ACHN (cell line): Measurements from ENCODE around the gene KLK15.

Experiments used
- DNase-seq: peaks from one replicate; pipeline ENCODE4 v3.0.0-alpha.2; 2015
- in situ Hi-C: cut with HindIII; loops from 2 replicates; pipeline ENCODE4 v1.10.0; 2017; ENCODE audit warnings: low sequenced_read_pairs, low pct_ligation_motif_present, low pct_unique_long_range_greater_than_20kb

KLK15 gene

DNA sequence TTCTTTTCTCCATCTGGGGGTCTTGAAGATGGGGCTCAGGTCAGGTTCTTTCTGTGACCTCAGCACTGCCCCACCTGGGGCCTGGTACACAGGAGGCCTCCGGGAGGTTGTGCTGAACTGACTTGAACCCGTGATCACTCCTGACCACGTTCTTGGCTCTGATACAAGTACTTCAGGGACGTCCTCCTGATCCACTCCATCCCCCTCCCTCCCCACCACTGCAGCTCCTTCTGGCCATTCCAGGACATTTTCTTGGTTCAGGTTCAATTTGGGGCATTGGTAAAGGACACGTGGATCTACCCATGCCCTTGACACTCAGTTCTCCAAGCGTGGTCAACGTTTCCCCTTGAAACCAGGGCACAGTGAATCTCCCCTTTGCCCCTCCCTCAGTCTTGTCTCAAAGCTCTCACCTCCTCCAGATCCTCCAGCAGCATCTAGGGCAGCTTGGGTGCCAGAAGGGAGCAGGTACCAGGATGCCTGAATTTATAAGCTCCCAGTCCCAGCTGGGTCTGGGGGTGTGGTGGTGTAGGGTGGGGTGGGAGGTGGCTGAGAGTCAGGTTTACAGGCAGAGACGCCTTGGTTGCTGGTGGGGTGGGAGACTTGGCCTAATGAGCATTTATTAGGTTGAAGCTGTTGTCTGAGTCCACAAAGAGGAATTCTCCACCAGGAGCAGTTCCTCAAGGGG lies at the start of gene KLK15:
Gene KLK15, minus strand, starts transcription at position 458 of the 685 bp plus-strand sequence. CDS start 2,082 bp downstream, outside the sequence.
- in situ Hi-C loops = no loop called here

DNA sequence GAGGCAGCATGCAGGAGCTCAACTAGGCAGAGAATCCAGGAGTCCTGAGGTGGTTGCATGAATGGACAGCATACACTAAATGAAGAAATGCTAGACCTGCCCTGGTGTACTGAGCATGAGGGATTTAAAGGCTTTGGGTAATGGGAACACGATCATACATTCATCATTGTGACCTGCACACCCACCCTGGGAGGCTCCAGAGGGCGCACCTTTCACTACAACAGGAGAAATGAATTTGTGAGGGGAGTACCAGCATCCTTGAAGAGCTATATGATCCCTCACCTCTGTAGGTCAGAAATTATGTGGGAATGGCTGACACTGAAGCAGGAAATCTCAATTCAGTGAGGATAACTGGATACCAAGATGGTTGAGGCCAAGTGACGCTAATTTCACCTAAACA lies 48.8 kb upstream of the KLK15 start:
- DNase-seq = no peak
- in situ Hi-C loops = no loop called here

More for the DNA sequence above, at the start of gene KLK15:
- DNase-seq = no peak

- DNase-seq = no peak
- in situ Hi-C loops = no loop called here
These were observed 46.9 kb upstream of the KLK15 start for GRCh38 chr19:50880241-50880640.

GRCh38 chr19:50878851-50879250 lies 45.5 kb upstream of the KLK15 start:
- DNase-seq = no peak
- in situ Hi-C loops = no loop called here

GRCh38 chr19:50877338-50877737 lies 44.0 kb upstream of the KLK15 start:
- DNase-seq = no peak
- in situ Hi-C loops = no loop called here

GRCh38 chr19:50876456-50876855 lies 43.1 kb upstream of the KLK15 start:
- in situ Hi-C loops = no loop called here
- DNase-seq = no peak

DNA sequence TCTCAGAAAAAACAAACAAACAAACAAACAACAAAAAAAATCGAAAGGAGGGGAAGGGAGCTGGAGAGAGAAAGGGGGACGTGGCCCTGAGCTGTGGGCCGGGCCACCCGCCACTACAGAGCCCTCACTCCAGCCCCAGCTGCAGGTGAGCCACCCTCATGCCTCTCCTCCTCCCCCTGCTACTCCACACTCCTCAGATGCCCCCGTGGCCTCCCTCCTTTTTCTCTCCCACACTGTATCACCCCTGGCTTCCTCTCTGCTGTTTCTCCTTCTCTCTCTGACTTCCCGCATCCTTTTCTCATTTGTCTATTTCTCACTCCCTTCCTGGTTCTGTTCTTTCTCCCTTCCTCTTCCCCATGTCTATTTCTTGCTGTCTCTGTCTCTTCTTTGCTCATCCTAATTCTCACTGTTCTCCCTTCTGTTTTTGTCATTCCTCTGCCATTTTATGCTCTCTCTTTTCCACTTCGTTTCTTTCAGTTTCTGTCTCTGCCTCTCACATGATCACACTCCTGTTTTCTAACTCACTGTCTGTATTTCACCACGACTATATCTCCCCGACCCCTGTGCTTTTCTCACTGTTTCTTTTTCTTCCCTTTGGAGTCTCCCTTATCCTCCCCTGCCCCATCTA lies 42.5 kb upstream of the KLK15 start:
- no peak for DNase-seq
- in situ Hi-C loops = no loop called here

DNA sequence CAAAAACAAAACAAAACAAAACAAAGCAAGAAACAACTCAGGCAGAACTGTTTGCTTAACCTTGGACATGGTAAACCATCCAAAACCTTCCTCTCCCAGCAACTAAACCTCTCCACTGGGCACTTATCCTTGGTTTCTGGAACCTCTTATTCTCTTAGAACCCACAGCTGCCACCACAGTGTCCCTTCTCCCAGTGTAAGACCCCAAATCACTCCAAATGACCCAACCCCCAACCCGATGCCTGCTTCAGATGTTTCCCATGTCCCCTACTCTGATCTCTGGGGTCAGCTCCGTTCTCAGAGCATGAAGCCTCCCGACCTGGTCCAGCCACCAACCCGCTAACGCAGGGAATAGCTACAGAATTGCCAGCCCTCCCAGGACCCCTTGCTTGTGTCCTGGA lies 40.8 kb upstream of the KLK15 start:
- DNase-seq = no peak
- in situ Hi-C loops = no loop called here

DNA sequence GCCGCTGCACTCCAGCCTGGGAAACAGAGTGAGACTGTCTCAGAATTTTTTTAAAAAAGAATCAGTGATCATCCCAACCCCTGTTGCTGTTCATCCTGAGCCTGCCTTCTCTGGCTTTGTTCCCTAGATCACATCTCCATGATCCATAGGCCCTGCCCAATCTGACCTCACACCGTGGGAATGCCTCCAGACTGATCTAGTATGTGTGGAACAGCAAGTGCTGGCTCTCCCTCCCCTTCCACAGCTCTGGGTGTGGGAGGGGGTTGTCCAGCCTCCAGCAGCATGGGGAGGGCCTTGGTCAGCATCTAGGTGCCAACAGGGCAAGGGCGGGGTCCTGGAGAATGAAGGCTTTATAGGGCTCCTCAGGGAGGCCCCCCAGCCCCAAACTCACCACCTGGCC lies 39.7 kb upstream of the KLK15 start, which contains the start of gene KLK2:
Gene KLK2, plus strand, starts transcription at position 384 of the 400 bp plus-strand sequence. CDS start 35 bp downstream, outside the sequence.
- in situ Hi-C loops = no loop called here

DNA sequence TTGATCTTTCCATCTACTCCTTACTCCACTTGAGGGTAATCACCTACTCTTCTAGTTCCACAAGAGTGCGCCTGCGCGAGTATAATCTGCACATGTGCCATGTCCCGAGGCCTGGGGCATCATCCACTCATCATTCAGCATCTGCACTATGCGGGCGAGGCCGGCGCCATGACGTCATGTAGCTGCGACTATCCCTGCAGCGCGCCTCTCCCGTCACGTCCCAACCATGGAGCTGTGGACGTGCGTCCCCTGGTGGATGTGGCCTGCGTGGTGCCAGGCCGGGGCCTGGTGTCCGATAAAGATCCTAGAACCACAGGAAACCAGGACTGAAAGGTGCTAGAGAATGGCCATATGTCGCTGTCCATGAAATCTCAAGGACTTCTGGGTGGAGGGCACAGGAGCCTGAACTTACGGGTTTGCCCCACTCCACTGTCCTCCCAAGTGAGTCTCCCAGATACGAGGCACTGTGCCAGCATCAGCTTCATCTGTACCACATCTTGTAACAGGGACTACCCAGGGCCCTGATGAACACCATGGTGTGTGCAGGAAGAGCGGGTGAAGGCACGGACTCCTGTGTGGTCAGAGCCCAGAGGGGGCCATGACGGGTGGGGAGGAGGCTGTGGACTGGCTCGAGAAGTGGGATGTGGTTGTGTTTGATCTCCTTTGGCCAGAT lies 37.2 kb upstream of the KLK15 start:
- no peak for DNase-seq
- in situ Hi-C loops = no loop called here

More for the DNA sequence above, 39.7 kb upstream of the KLK15 start, which contains the start of gene KLK2:
- DNase-seq = no peak

- no peak for DNase-seq
- in situ Hi-C loops = no loop called here
These were observed 36.1 kb upstream of the KLK15 start for GRCh38 chr19:50869479-50869878.

GRCh38 chr19:50861496-50862286 lies 28.3 kb upstream of the KLK15 start:
- no peak for DNase-seq
- in situ Hi-C loops = no loop called here

GRCh38 chr19:50861010-50861409 lies 27.6 kb upstream of the KLK15 start:
- no peak for DNase-seq
- in situ Hi-C loops = no loop called here

DNA sequence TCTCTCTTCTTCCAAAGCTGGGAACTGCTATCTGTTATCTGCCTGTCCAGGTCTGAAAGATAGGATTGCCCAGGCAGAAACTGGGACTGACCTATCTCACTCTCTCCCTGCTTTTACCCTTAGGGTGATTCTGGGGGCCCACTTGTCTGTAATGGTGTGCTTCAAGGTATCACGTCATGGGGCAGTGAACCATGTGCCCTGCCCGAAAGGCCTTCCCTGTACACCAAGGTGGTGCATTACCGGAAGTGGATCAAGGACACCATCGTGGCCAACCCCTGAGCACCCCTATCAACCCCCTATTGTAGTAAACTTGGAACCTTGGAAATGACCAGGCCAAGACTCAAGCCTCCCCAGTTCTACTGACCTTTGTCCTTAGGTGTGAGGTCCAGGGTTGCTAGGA lies 26.5 kb upstream of the KLK15 start:
- no peak for DNase-seq
- in situ Hi-C loops = no loop called here

- in situ Hi-C loops = no loop called here
- no peak for DNase-seq
These were observed 25.5 kb upstream of the KLK15 start for GRCh38 chr19:50858886-50859285.

- in situ Hi-C loops = no loop called here
- DNase-seq = no peak
These were observed 24.0 kb upstream of the KLK15 start for GRCh38 chr19:50857366-50857765.

GRCh38 chr19:50854636-50855410 lies 21.4 kb upstream of the KLK15 start, which contains the start of gene KLK3:
Gene KLK3, plus strand, starts transcription at chr19:50854915. Its CDS starts 41 bp downstream, at chr19:50854956.
- in situ Hi-C loops = no loop called here
- no peak for DNase-seq

GRCh38 chr19:50851620-50852019 lies 18.2 kb upstream of the KLK15 start:
- in situ Hi-C loops = no loop called here
- no peak for DNase-seq
